Right atrium auricular region (tissue), 2 donors: ENCODE data around the gene BPIFB2. TPM values are rescaled to one million over a fixed set of nuclear protein-coding genes. Genes with fewer than 3 reads are reported as not detected.

Experiments used
- DNase-seq: peaks from one replicate; pipeline ENCODE4 v3.0.0-alpha.2; 2019; ENCODE audit warnings: low spot score
- H3K27ac ChIP-seq, 2 donors: fragments of 200-600 bp; sonication (generic); 1 replicate in 1 of 2; 2 replicates in 1 of 2; pipeline ENCODE4 v1.5.1; 2016 to 2019
- H3K27me3 ChIP-seq, 2 donors: fragments of 200-600 bp; sonication (generic); one replicate each; pipeline versions ENCODE4 v1.5.1 to v1.6.0; 2017 to 2019
- H3K36me3 ChIP-seq: fragments of 200-600 bp; sonication (generic); one replicate; pipeline ENCODE4 v1.5.1; 2016
- H3K4me1 ChIP-seq, 2 donors: fragments of 200-600 bp; sonication (generic); one replicate each; pipeline versions ENCODE4 v1.5.1 to v1.6.0; 2017 to 2019
- H3K4me3 ChIP-seq, 2 donors: fragments of 200-600 bp; sonication (generic); 1 replicate in 1 of 2; 2 replicates in 1 of 2; pipeline ENCODE4 v1.5.1; 2017 to 2019; ENCODE audit warnings: mild to moderate bottlenecking in 1 of 2, moderate library complexity in 1 of 2
- H3K9me3 ChIP-seq, 2 donors: fragments of 200-600 bp; sonication (generic); one replicate each; pipeline ENCODE4 v1.5.1; 2019
- CTCF ChIP-seq, 2 donors: fragments of 200-600 bp; sonication (generic); IDR thresholded peaks; one replicate each; pipeline ENCODE4 v1.5.1; 2019; ENCODE audit warnings: antibody characterized with exemption in 2 of 2
- total RNA-seq, 2 donors: library from RNA; depleted of rRNA; stranded (reverse); fragments of >200 nt; gene quantifications; one replicate each; pipeline ENCODE4 v1.1.0, GENCODE V29; 2016

BPIFB2 gene
- total RNA-seq, 2 donors from 2014 or later, result not detected

GRCh38 chr20:33015700-33016580 lies 8.4 kb downstream of the BPIFB2 start:
- H3K27me3 ChIP-seq, result no peaks in the 10 kb centered on the region
- H3K4me3 ChIP-seq, result no peak overlapping the region
- no peak overlapping the region for H3K27ac ChIP-seq
- DNase-seq, result no peak
- no peaks in the 10 kb centered on the region for H3K4me1 ChIP-seq
- no peak for TF ChIP-seq CTCF (IDR thresholded peaks at IDR 0.05)
- no peaks in the 10 kb centered on the region for H3K36me3 ChIP-seq
- H3K9me3 ChIP-seq, result no peaks in the 10 kb centered on the region

- TF ChIP-seq CTCF (IDR thresholded peaks at IDR 0.05), result no peak
- Histone ChIP-seq H3K4me3 (no peak overlapping the region), H3K27ac (no peak overlapping the region), H3K9me3 (no peaks in the 10 kb centered on the region), H3K27me3 (no peaks in the 10 kb centered on the region), H3K4me1 (no peaks in the 10 kb centered on the region), H3K36me3 (no peaks in the 10 kb centered on the region)
- DNase-seq, result no peak
Measured at GRCh38 chr20:33016581-33017109, 9.1 kb downstream of the BPIFB2 start.

- H3K27me3 ChIP-seq, result no peaks in the 10 kb centered on the region
- no peak for DNase-seq
- no peaks in the 10 kb centered on the region for H3K36me3 ChIP-seq
- H3K9me3 ChIP-seq, result no peaks in the 10 kb centered on the region
- H3K27ac ChIP-seq, result no peak overlapping the region
- no peak overlapping the region for H3K4me3 ChIP-seq
- TF ChIP-seq CTCF (IDR thresholded peaks at IDR 0.05), result no peak
- no peaks in the 10 kb centered on the region for H3K4me1 ChIP-seq
Measured at GRCh38 chr20:33017542-33017941, 10.0 kb downstream of the BPIFB2 start.

GRCh38 chr20:33018169-33018931 lies 10.8 kb downstream of the BPIFB2 start:
- no peak for DNase-seq
- Histone ChIP-seq H3K36me3 (no peaks in the 10 kb centered on the region), H3K4me1 (no peaks in the 10 kb centered on the region), H3K27me3 (no peaks in the 10 kb centered on the region), H3K4me3 (no peak overlapping the region), H3K27ac (no peak overlapping the region), H3K9me3 (no peaks in the 10 kb centered on the region)
- no peak for TF ChIP-seq CTCF (IDR thresholded peaks at IDR 0.05)

GRCh38 chr20:33019465-33020277 lies 12.2 kb downstream of the BPIFB2 start:
- Histone ChIP-seq H3K9me3 (no peaks in the 10 kb centered on the region), H3K4me3 (no peak overlapping the region), H3K27me3 (no peaks in the 10 kb centered on the region), H3K36me3 (no peaks in the 10 kb centered on the region), H3K27ac (no peak overlapping the region), H3K4me1 (no peaks in the 10 kb centered on the region)
- DNase-seq, result no peak
- TF ChIP-seq CTCF (IDR thresholded peaks at IDR 0.05), result no peak
